ENCODE results near the gene SMIM33.

DNA sequence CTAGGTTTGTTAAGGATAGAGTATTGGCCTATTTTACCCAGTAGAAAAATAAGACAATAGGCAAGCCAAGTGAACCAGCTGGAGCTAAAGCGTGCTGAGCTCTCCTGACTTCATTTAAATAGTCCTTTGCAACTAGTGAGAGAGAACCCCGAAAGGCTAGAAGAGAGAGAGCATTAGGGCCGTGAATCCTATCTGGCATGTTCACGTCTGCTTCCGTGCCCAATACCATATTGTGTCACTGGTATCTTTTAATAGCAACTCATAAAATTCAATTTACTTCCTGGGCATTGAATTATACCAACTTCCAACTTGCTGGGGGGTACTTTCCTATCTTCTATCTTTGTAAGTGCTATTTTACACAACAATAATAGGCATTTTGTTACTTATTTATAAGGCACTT, 45.3 kb upstream of the SMIM33 start:
- TF ChIP-seq POLR2AphosphoS5 (IDR thresholded peaks at IDR 0.05; ENCODE audit: low read depth, low read length) (no peak), TAF1 (IDR thresholded peaks at IDR 0.05; ENCODE audit: borderline replicate concordance, insufficient read depth, low read length) (no peak), SIN3A (IDR thresholded peaks at IDR 0.05; ENCODE audit: borderline replicate concordance, insufficient read depth, low read length) (no peak)
- TF ChIP-seq, protein P1, sequence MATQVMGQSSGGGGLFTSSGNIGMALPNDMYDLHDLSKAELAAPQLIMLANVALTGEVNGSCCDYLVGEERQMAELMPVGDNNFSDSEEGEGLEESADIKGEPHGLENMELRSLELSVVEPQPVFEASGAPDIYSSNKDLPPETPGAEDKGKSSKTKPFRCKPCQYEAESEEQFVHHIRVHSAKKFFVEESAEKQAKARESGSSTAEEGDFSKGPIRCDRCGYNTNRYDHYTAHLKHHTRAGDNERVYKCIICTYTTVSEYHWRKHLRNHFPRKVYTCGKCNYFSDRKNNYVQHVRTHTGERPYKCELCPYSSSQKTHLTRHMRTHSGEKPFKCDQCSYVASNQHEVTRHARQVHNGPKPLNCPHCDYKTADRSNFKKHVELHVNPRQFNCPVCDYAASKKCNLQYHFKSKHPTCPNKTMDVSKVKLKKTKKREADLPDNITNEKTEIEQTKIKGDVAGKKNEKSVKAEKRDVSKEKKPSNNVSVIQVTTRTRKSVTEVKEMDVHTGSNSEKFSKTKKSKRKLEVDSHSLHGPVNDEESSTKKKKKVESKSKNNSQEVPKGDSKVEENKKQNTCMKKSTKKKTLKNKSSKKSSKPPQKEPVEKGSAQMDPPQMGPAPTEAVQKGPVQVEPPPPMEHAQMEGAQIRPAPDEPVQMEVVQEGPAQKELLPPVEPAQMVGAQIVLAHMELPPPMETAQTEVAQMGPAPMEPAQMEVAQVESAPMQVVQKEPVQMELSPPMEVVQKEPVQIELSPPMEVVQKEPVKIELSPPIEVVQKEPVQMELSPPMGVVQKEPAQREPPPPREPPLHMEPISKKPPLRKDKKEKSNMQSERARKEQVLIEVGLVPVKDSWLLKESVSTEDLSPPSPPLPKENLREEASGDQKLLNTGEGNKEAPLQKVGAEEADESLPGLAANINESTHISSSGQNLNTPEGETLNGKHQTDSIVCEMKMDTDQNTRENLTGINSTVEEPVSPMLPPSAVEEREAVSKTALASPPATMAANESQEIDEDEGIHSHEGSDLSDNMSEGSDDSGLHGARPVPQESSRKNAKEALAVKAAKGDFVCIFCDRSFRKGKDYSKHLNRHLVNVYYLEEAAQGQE (IDR thresholded peaks at IDR 0.05; ENCODE audit: insufficient read depth in 1 of 2, low read depth in 2 of 2, low read length in 2 of 2), result no peak
